ENCODE results near the gene RAB11B.
"Not testable (repeated sequence)": the region's sequence is repeated elsewhere in the genome, so short reads cannot be mapped to it uniquely, and the experiment has no call there.

RAB11B gene

DNA sequence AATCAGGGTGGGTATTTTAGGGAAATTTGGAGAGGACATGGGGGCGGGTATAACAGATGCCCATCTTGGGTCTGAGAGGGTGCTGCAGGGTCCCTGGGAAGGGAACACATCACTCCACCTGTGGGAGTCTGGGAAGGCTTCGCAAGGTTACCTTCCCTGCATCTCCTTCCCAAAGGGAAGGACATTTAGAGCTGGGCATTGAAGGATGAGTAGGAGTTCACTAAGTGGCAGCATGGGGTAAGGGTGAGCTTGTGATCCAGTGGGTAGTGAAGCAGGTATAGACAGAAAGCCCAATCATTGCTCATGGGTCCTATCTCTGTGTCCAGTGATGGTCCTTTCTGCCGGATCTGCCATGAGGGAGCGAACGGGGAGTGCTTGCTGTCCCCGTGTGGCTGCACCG lies 36.1 kb downstream of the RAB11B start:
- DNase-seq = no peak
- Histone ChIP-seq H3K27ac (no peak overlapping the region), H3K9me3 (ENCODE audit: severe bottlenecking) (no peaks in the 10 kb centered on the region), H3K4me3 (ENCODE audit: low read depth, low read length) (no peak overlapping the region), H3K36me3 (no peaks in the 10 kb centered on the region), H3K27me3 (ENCODE audit: insufficient read depth, low read depth, severe bottlenecking) (no peaks in the 10 kb centered on the region)
- no peak for TF ChIP-seq CTCF (IDR thresholded peaks at IDR 0.05; ENCODE audit: low read depth, low read length)

- no peak for DNase-seq
- Histone ChIP-seq H3K4me3 (ENCODE audit: low read depth, low read length) (no peak overlapping the region), H3K9me3 (ENCODE audit: severe bottlenecking) (no peaks in the 10 kb centered on the region), H3K36me3 (no peaks in the 10 kb centered on the region), H3K27ac (no peak overlapping the region), H3K27me3 (ENCODE audit: insufficient read depth, low read depth, severe bottlenecking) (no peaks in the 10 kb centered on the region)
- no peak for TF ChIP-seq CTCF (IDR thresholded peaks at IDR 0.05; ENCODE audit: low read depth, low read length)
Observed at GRCh38 chr19:8429044-8429443, 38.9 kb downstream of the RAB11B start.

DNA sequence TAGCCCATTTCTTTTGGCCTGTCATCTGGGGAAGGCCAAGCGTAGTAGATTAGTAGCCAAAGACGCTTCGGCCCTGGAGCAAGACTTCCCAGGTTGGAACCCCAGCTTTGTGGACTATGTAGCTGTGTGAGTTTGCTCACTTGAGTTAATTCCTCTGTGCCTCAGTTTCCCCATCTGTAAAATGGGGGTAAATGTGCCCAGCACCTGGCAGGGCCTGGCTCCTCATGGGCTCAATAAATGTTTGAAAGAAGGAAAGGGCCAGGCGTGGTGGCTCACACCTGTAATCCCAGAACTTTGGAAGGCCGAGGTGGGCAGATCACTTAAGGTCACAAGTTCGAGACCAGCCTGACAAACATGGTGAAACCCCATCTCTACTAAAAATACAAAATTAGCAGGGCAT lies 39.7 kb downstream of the RAB11B start:
- TF ChIP-seq CTCF (IDR thresholded peaks at IDR 0.05; ENCODE audit: low read depth, low read length) = no peak
- H3K4me3 ChIP-seq (ENCODE audit: low read depth, low read length) = no peak overlapping the region
- no peak overlapping the region for H3K27ac ChIP-seq
- no peaks in the 10 kb centered on the region for H3K27me3 ChIP-seq (ENCODE audit: insufficient read depth, low read depth, severe bottlenecking)
- no peak for DNase-seq
- H3K9me3 ChIP-seq (ENCODE audit: severe bottlenecking) = no peaks in the 10 kb centered on the region
- no peaks in the 10 kb centered on the region for H3K36me3 ChIP-seq

DNA sequence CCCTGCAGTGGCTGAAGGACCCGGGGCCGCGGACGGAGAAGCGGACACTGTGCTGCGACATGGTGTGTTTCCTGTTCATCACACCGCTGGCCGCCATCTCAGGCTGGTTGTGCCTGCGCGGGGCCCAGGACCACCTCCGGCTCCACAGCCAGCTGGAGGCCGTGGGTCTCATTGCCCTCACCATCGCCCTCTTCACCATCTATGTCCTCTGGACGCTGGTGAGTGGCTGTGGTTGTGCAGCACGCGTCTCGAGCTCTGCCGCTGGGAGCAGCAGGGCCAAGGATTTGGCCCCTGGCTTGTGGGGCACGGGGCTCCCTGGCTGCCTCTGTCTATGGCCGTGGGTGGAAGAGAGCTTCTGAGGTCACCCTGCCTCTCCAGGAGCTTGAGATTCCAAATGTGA lies 40.5 kb downstream of the RAB11B start:
- no peak for TF ChIP-seq CTCF (IDR thresholded peaks at IDR 0.05; ENCODE audit: low read depth, low read length)
- Histone ChIP-seq H3K27me3 (ENCODE audit: insufficient read depth, low read depth, severe bottlenecking) (no peaks in the 10 kb centered on the region), H3K36me3 (no peaks in the 10 kb centered on the region), H3K4me3 (ENCODE audit: low read depth, low read length) (no peak overlapping the region), H3K27ac (no peak overlapping the region), H3K9me3 (ENCODE audit: severe bottlenecking) (no peaks in the 10 kb centered on the region)
- no peak for DNase-seq

- no peaks in the 10 kb centered on the region for H3K9me3 ChIP-seq (ENCODE audit: severe bottlenecking)
- TF ChIP-seq CTCF (IDR thresholded peaks at IDR 0.05; ENCODE audit: low read depth, low read length) = no peak
- no peaks in the 10 kb centered on the region for H3K27me3 ChIP-seq (ENCODE audit: insufficient read depth, low read depth, severe bottlenecking)
- no peaks in the 10 kb centered on the region for H3K36me3 ChIP-seq
- no peak overlapping the region for H3K27ac ChIP-seq
- DNase-seq = no peak
- no peak overlapping the region for H3K4me3 ChIP-seq (ENCODE audit: low read depth, low read length)
Observed at GRCh38 chr19:8438236-8438635, 48.1 kb downstream of the RAB11B start.

DNA sequence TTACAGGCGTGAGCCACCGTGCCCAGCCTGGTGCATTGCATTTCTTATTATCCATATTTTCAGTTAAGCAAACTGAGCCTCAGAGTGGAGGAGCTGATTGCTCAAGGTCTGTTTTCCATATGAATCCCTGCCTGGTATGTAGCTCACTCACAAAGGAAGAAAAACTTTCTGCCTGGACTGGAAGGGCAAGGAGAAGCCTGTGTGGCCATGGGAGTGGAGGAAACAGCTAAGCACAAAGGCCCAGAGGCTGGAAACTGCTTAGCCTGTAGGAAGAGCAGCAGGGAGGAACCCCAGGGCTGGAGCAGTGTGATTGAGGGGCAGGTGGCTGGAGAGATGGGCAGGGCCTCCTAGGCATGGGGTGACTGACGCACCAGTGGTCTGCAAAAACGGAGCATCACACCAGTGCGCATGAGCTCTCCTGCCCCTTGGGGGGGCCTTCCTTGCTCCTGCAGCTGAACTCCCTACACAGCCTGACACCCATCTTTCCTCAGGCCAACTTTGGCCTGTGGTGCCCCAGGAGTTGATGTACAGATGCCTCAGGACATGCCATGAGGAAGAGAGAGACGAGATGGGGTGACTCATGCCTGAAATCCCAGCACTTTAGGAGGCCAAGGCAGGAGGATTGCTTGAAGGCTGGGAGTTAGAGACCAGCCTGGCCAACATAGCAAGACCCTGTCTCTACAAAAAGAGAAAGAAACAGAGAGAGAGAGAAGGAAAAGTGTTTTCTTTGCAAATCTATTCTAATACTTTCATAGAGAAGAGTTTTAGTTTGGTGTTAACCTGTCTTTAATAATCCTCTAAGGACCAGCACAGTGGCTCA lies 51.8 kb downstream of the RAB11B start:
- no peak for DNase-seq
- Histone ChIP-seq H3K27me3 (ENCODE audit: insufficient read depth, low read depth, severe bottlenecking) (no peaks in the 10 kb centered on the region), H3K4me3 (ENCODE audit: low read depth, low read length) (no peak overlapping the region), H3K27ac (no peak overlapping the region), H3K36me3 (peaks cover 21% of the 10 kb centered on the region), H3K9me3 (ENCODE audit: severe bottlenecking) (no peaks in the 10 kb centered on the region)
- no peak for TF ChIP-seq CTCF (IDR thresholded peaks at IDR 0.05; ENCODE audit: low read depth, low read length)

- Histone ChIP-seq H3K27ac (peak overlapping the region; percentile 99), H3K4me3 (ENCODE audit: low read depth, low read length) (peak overlapping the region; percentile 99), H3K36me3 (peaks cover 40% of the 10 kb centered on the region)
- not testable (repeated sequence) for H3K9me3 ChIP-seq (ENCODE audit: severe bottlenecking); DNase-seq; H3K27me3 ChIP-seq (ENCODE audit: insufficient read depth, low read depth, severe bottlenecking)
Observed at GRCh38 chr19:8444140-8444676, 54.0 kb downstream of the RAB11B start.

Data from WERI-Rb-1 (cell line).